Measurements from ENCODE around the gene LHB. TPM values are rescaled to one million over a fixed set of nuclear protein-coding genes. Genes with fewer than 3 reads are reported as not detected.
A peak's percentile ranks its signal among the peaks of the same experiment; 100 is the strongest.

The LHB gene
- total RNA-seq, 1 donor: not detected

GRCh38 chr19:49004133-49004532 is 12.8 kb downstream of the LHB start:
- H3K4me3 ChIP-seq (ENCODE audit: low read length): no peak overlapping the region
- no peaks in the 10 kb centered on the region for H3K9me3 ChIP-seq (ENCODE audit: low read depth, low read length)
- no peaks in the 10 kb centered on the region for H3K4me1 ChIP-seq (ENCODE audit: insufficient read depth, low read length)
- H3K27me3 ChIP-seq (ENCODE audit: insufficient read depth, low read length): no peaks in the 10 kb centered on the region

GRCh38 chr19:48999481-49000325 is 17.2 kb downstream of the LHB start:
- peaks cover 5% of the 10 kb centered on the region for H3K4me1 ChIP-seq (ENCODE audit: insufficient read depth, low read length)
- no peaks in the 10 kb centered on the region for H3K9me3 ChIP-seq (ENCODE audit: low read depth, low read length)
- no peaks in the 10 kb centered on the region for H3K27me3 ChIP-seq (ENCODE audit: insufficient read depth, low read length)
- no peak overlapping the region for H3K4me3 ChIP-seq (ENCODE audit: low read length)

GRCh38 chr19:48997972-48998371 is 18.9 kb downstream of the LHB start:
- no peak overlapping the region for H3K4me3 ChIP-seq (ENCODE audit: low read length)
- H3K4me1 ChIP-seq (ENCODE audit: insufficient read depth, low read length): peaks cover 13% of the 10 kb centered on the region
- no peaks in the 10 kb centered on the region for H3K9me3 ChIP-seq (ENCODE audit: low read depth, low read length)
- no peaks in the 10 kb centered on the region for H3K27me3 ChIP-seq (ENCODE audit: insufficient read depth, low read length)

DNA sequence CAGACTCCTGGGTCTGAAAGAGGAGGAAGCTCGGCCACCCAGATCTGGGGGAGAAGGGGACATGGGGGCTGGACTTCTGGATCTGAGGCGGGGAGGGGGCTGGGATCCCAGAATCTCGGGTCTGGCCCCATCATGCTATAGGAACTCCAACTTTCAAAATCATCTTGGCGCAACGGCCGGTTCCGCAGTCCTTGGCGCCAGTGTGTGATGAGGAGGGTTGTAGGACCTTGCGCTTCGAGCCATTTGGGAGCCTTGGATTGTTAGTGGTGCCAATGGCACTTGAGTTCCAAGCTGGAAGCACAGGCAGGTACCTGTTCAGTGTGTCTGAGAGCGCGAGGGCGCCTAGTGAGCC is 22.9 kb downstream of the LHB start:
- no peaks in the 10 kb centered on the region for H3K9me3 ChIP-seq (ENCODE audit: low read depth, low read length)
- no peaks in the 10 kb centered on the region for H3K27me3 ChIP-seq (ENCODE audit: insufficient read depth, low read length)
- H3K4me1 ChIP-seq (ENCODE audit: insufficient read depth, low read length): peaks cover 32% of the 10 kb centered on the region
- peak overlapping the region; percentile 90 for H3K4me3 ChIP-seq (ENCODE audit: low read length)

DNA sequence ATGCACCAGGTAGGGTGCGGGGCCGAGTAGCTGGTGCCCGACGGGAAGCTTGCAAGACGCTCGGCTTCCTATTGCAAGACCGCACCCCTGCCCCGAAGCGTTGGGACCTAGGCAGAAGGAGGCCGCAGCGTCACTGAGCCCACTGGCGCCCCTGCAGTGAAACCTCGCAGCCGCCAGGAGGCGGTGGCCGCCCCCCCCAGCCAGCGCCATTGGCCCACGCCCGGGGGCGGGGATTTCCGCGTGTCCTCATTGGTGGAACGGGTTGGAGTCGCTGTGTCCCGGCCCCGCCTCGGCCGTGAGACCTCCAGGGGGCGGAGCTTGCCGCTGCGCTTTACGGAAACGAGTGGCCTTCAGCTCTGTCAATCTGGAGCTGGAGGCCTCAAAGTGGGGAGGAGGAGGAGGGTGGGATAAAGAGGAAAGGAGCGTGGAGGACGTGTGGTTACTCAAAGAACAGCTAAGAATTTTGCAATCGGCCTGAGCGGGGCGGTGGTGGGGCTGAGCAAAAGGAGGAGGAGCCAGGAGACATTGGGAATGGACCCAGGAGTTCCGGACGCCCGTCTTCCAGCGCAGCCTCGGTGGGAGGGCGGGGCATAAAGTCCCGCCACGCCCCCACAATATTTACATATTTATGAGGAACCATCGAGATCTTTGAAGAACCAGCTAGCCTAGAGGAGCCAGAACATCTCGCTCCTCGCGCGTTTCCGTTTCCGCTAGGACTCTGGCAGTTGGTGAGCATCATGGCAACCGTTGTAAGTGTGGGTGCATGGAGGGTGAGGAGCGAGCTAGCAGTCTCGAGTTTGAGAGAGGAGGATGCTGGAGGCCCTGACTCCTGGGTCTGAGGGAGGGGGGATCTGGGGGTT is 23.5 kb downstream of the LHB start, which contains the start of the genes GYS1 and RUVBL2:
GYS1 (minus strand) TSS at position 135 of the 860 bp plus-strand sequence. CDS start 197 bp downstream, outside the sequence.
RUVBL2 (plus strand) TSS at position 713 of the 860 bp plus-strand sequence; CDS start at position 738, 25 bp downstream.
- Histone ChIP-seq H3K27me3 (ENCODE audit: insufficient read depth, low read length) (no peaks in the 10 kb centered on the region), H3K4me3 (ENCODE audit: low read length) (peak within 1 kb of the TSS; percentile 90), H3K9me3 (ENCODE audit: low read depth, low read length) (no peaks in the 10 kb centered on the region), H3K4me1 (ENCODE audit: insufficient read depth, low read length) (peaks cover 32% of the 10 kb centered on the region)

DNA sequence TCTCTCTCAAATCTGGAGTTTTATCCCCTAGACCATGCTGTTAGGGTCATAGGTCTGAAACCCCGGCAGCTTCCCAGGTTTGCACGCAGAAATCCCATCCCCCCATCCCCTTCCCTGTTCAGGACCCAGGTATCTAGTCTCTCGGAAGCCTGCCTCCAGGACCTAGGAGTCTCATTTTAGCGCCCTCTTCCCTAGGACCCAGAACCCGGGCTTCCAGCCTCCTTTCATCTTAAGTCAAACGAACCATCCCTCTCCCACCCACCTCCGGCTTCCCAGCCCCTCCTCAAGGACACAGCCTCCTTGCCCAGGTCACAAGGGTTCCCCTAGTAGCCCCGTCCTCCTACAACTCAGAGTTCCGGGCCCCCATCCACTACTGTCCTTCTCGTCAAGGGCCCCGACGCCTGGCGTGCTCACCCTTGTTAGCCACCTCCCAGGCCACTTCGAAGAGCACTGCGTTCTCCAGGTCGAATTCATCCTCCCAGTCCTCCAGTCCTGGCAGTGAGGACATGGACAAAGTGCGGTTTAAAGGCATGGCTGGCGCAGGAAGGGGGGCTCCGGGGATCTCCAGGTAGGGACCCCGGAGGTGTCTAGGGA is 24.2 kb downstream of the LHB start:
- Histone ChIP-seq H3K27me3 (ENCODE audit: insufficient read depth, low read length) (no peaks in the 10 kb centered on the region), H3K4me3 (ENCODE audit: low read length) (peak overlapping the region; percentile 90), H3K4me1 (ENCODE audit: insufficient read depth, low read length) (peaks cover 32% of the 10 kb centered on the region), H3K9me3 (ENCODE audit: low read depth, low read length) (no peaks in the 10 kb centered on the region)

DNA sequence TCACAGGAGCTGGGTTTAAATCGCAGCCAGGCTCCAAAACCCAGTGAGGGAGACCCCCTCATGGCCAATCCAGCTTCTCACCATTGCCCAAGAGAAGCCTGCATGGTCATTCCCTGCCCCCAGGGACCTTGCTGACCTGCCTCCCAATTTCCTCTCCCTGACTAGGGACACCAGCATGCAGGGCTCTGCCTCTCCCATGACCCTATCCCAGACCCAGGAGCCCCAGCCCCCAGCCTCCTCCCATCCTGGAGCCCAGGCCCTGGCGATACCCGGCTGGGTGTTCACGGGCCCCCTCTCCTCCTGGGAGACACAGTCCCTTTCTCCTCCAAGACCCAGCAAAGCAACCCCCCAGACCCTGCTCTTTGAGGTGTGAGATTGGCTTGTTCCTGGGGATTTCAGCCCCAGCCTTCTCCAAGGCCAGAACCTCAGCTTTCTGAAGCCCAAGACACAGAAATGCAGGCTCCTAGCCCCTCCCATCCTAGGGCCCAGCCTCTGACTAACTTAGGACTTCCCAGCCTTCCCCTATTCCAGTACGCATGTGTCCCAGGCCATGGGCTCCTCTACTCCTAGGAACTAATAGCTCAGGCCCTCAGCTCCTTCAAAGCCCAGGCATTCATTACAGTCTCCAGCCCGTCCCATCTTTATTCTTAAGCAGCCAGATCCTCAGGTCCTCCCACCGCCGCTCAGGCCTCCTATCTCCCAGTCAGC is 24.9 kb downstream of the LHB start:
- H3K4me3 ChIP-seq (ENCODE audit: low read length): peak overlapping the region; percentile 90
- H3K4me1 ChIP-seq (ENCODE audit: insufficient read depth, low read length): peaks cover 32% of the 10 kb centered on the region
- no peaks in the 10 kb centered on the region for H3K9me3 ChIP-seq (ENCODE audit: low read depth, low read length)
- no peaks in the 10 kb centered on the region for H3K27me3 ChIP-seq (ENCODE audit: insufficient read depth, low read length)

DNA sequence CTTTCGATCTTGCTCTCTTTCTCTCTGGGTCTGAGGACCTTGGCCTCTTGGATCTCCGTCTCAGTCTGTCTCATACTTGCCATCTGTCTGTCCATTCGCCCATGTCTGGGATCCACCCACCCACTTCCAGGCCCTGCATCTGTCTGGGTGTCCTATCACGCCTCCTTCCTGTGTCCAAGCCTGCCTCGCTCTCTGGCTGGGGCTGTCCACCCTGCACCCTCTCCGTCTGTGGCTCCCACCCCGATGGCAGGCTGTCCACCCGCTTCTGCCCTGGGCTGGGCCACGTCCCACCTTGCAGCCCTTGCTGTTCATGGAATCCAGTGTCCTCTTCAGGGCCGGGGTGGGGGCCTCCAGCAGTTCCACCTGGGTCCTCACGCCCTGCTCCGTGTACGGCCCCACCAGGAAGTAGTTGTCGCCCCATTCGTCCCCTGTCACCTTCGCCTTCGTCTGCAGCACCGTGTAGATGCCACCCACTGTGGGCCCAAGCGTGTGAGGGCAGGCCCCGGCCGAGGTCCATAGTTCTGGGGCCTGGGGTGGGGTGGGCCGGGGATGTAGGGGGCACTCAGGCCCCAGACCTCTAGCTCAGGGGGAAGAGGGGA is 25.8 kb downstream of the LHB start:
- Histone ChIP-seq H3K9me3 (ENCODE audit: low read depth, low read length) (no peaks in the 10 kb centered on the region), H3K4me3 (ENCODE audit: low read length) (no peak overlapping the region), H3K27me3 (ENCODE audit: insufficient read depth, low read length) (no peaks in the 10 kb centered on the region), H3K4me1 (ENCODE audit: insufficient read depth, low read length) (peaks cover 32% of the 10 kb centered on the region)

- Histone ChIP-seq H3K27me3 (ENCODE audit: insufficient read depth, low read length) (no peaks in the 10 kb centered on the region), H3K4me3 (ENCODE audit: low read length) (no peak overlapping the region), H3K4me1 (ENCODE audit: insufficient read depth, low read length) (peaks cover 32% of the 10 kb centered on the region), H3K9me3 (ENCODE audit: low read depth, low read length) (no peaks in the 10 kb centered on the region)
Measured at GRCh38 chr19:48990400-48990799, 26.5 kb downstream of the LHB start.

- Histone ChIP-seq H3K27me3 (ENCODE audit: insufficient read depth, low read length) (no peaks in the 10 kb centered on the region), H3K9me3 (ENCODE audit: low read depth, low read length) (no peaks in the 10 kb centered on the region), H3K4me1 (ENCODE audit: insufficient read depth, low read length) (peaks cover 28% of the 10 kb centered on the region), H3K4me3 (ENCODE audit: low read length) (no peak overlapping the region)
Measured at GRCh38 chr19:48989701-48990291, 27.1 kb downstream of the LHB start.

GRCh38 chr19:48988860-48989259 is 28.0 kb downstream of the LHB start:
- Histone ChIP-seq H3K4me1 (ENCODE audit: insufficient read depth, low read length) (peaks cover 19% of the 10 kb centered on the region), H3K4me3 (ENCODE audit: low read length) (no peak overlapping the region), H3K9me3 (ENCODE audit: low read depth, low read length) (no peaks in the 10 kb centered on the region)

DNA sequence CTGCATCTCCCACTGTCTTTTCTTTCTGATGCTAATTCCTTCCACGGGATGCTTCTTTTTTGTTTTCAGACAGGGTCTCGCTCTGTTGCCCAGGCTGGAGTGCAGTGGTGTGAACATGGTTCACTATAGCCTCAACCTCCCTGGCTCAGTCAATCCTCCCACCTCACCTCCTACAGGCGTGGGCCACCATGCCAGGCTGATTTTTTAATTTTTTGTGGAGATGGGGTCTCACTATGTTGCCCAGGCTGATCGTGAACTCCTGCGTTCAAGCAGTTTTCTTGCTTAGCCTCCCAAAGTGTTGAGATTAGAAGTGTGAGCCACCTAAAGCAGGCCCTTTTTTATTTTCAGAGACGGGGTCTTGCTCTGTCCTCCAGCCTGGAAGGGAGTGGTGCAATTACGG is 28.6 kb downstream of the LHB start:
- Histone ChIP-seq H3K4me1 (ENCODE audit: insufficient read depth, low read length) (peaks cover 19% of the 10 kb centered on the region), H3K9me3 (ENCODE audit: low read depth, low read length) (no peaks in the 10 kb centered on the region), H3K27me3 (ENCODE audit: insufficient read depth, low read length) (no peaks in the 10 kb centered on the region), H3K4me3 (ENCODE audit: low read length) (no peak overlapping the region)

More at GRCh38 chr19:48988860-48989259, 28.0 kb downstream of the LHB start:
- H3K27me3 ChIP-seq (ENCODE audit: insufficient read depth, low read length): no peaks in the 10 kb centered on the region

- H3K9me3 ChIP-seq (ENCODE audit: low read depth, low read length): no peaks in the 10 kb centered on the region
- H3K4me3 ChIP-seq (ENCODE audit: low read length): no peak overlapping the region
- peaks cover 14% of the 10 kb centered on the region for H3K4me1 ChIP-seq (ENCODE audit: insufficient read depth, low read length)
- no peaks in the 10 kb centered on the region for H3K27me3 ChIP-seq (ENCODE audit: insufficient read depth, low read length)
Measured at GRCh38 chr19:48987323-48987722, 29.6 kb downstream of the LHB start.

GRCh38 chr19:48986211-48986610 is 30.7 kb downstream of the LHB start:
- Histone ChIP-seq H3K4me3 (ENCODE audit: low read length) (no peak overlapping the region), H3K9me3 (ENCODE audit: low read depth, low read length) (no peaks in the 10 kb centered on the region)

More at GRCh38 chr19:48986211-48986610, 30.7 kb downstream of the LHB start:
- Histone ChIP-seq H3K27me3 (ENCODE audit: insufficient read depth, low read length) (no peaks in the 10 kb centered on the region), H3K4me1 (ENCODE audit: insufficient read depth, low read length) (peaks cover 4% of the 10 kb centered on the region)

All from mononuclear cell (primary cell).